ENCODE measurements around the gene GPR161. TPM values are rescaled to one million over a fixed set of nuclear protein-coding genes. Genes with fewer than 3 reads are reported as not detected.

GPR161 gene
- total RNA-seq, 1 experiment from 2014 or later = 6.6 TPM

- TF ChIP-seq CTCF (IDR thresholded peaks at IDR 0.05; ENCODE audit: unreplicated experiment) = no peak
- Mint-ChIP-seq H3K9me3 (ENCODE audit: unreplicated experiment) (no peaks in the 10 kb centered on the region), H3K4me3 (ENCODE audit: unreplicated experiment) (no peak overlapping the region), H3K27ac (ENCODE audit: low read depth, unreplicated experiment) (peak overlapping the region; percentile 68), H3K4me1 (ENCODE audit: insufficient read depth, unreplicated experiment) (peaks cover 28% of the 10 kb centered on the region), H3K27me3 (ENCODE audit: insufficient read depth, unreplicated experiment) (no peaks in the 10 kb centered on the region), H3K36me3 (ENCODE audit: insufficient read depth, unreplicated experiment) (peaks cover 65% of the 10 kb centered on the region)
- ChIA-PET CTCF (interaction anchor here (0.6 to 1.3 kb wide), 8 partner anchors 11 to 678 kb away, joined by 3 to 5 read pairs (median 3); no protein-coding TSS in a partner anchor), POLR2A (interaction anchor here (1.0 kb wide), 1 partner anchor 144 kb away, joined by 5 read pairs; the partner anchor contains the start of gene DCAF6)
- intact Hi-C loops (cut with micrococcal nuclease) = no loop called here
- peak; percentile 22 for DNase-seq (ENCODE audit: unreplicated experiment)
- BruUV-seq (replicated peaks) = no TSS peak
These were observed 57.0 kb downstream of the GPR161 start for GRCh38 chr1:168079761-168080160.

- ChIA-PET CTCF (interaction anchor here (0.8 to 5.6 kb wide), 2 partner anchors 14 to 352 kb away, joined by 3 to 39 read pairs; no protein-coding TSS in a partner anchor), POLR2A (interaction anchor here (0.7 kb wide), 1 partner anchor 132 kb away, joined by 3 read pairs; the partner anchor contains the start of gene MPC2)
- H3K27me3 Mint-ChIP-seq (ENCODE audit: insufficient read depth, unreplicated experiment) = no peaks in the 10 kb centered on the region
- TF ChIP-seq CTCF (IDR thresholded peaks at IDR 0.05; ENCODE audit: unreplicated experiment) = no peak
- H3K36me3 Mint-ChIP-seq (ENCODE audit: insufficient read depth, unreplicated experiment) = peaks cover 92% of the 10 kb centered on the region
- DNase-seq (ENCODE audit: unreplicated experiment) = no peak
- no peak overlapping the region for H3K4me3 Mint-ChIP-seq (ENCODE audit: unreplicated experiment)
- H3K4me1 Mint-ChIP-seq (ENCODE audit: insufficient read depth, unreplicated experiment) = no peaks in the 10 kb centered on the region
- no peak overlapping the region for H3K27ac Mint-ChIP-seq (ENCODE audit: low read depth, unreplicated experiment)
- no peaks in the 10 kb centered on the region for H3K9me3 Mint-ChIP-seq (ENCODE audit: unreplicated experiment)
- intact Hi-C loops (cut with micrococcal nuclease) = no loop called here
- no TSS peak for BruUV-seq (replicated peaks)
These were observed 67.3 kb downstream of the GPR161 start for GRCh38 chr1:168069384-168069783.

GRCh38 chr1:168065506-168065905, 71.2 kb downstream of the GPR161 start:
- Mint-ChIP-seq H3K4me3 (ENCODE audit: unreplicated experiment) (no peak overlapping the region), H3K36me3 (ENCODE audit: insufficient read depth, unreplicated experiment) (peaks cover 76% of the 10 kb centered on the region), H3K9me3 (ENCODE audit: unreplicated experiment) (no peaks in the 10 kb centered on the region), H3K27me3 (ENCODE audit: insufficient read depth, unreplicated experiment) (no peaks in the 10 kb centered on the region), H3K4me1 (ENCODE audit: insufficient read depth, unreplicated experiment) (no peaks in the 10 kb centered on the region), H3K27ac (ENCODE audit: low read depth, unreplicated experiment) (no peak overlapping the region)
- intact Hi-C loops (cut with micrococcal nuclease) = no loop called here
- POLR2A ChIA-PET = no interaction called here
- BruUV-seq (replicated peaks) = no TSS peak
- no peak for DNase-seq (ENCODE audit: unreplicated experiment)
- no peak for TF ChIP-seq CTCF (IDR thresholded peaks at IDR 0.05; ENCODE audit: unreplicated experiment)
- CTCF ChIA-PET = interaction anchor here (5.6 kb wide), 1 partner anchor 18 kb away, joined by 39 read pairs; no protein-coding TSS in a partner anchor

GRCh38 chr1:168064216-168064615, 72.5 kb downstream of the GPR161 start:
- no peaks in the 10 kb centered on the region for H3K4me1 Mint-ChIP-seq (ENCODE audit: insufficient read depth, unreplicated experiment)
- BruUV-seq (replicated peaks) = no TSS peak
- intact Hi-C loops (cut with micrococcal nuclease) = no loop called here
- CTCF ChIA-PET = interaction anchor here (0.9 to 1.7 kb wide), 4 partner anchors 15 to 21 kb away, joined by 3 to 12 read pairs (median 3); no protein-coding TSS in a partner anchor
- no peak overlapping the region for H3K4me3 Mint-ChIP-seq (ENCODE audit: unreplicated experiment)
- no peak for TF ChIP-seq CTCF (IDR thresholded peaks at IDR 0.05; ENCODE audit: unreplicated experiment)
- no peak overlapping the region for H3K27ac Mint-ChIP-seq (ENCODE audit: low read depth, unreplicated experiment)
- DNase-seq (ENCODE audit: unreplicated experiment) = no peak
- POLR2A ChIA-PET = interaction anchor here (0.6 kb wide), 1 partner anchor 176 kb away, joined by 3 read pairs; no protein-coding TSS in a partner anchor
- H3K27me3 Mint-ChIP-seq (ENCODE audit: insufficient read depth, unreplicated experiment) = no peaks in the 10 kb centered on the region
- no peaks in the 10 kb centered on the region for H3K9me3 Mint-ChIP-seq (ENCODE audit: unreplicated experiment)
- H3K36me3 Mint-ChIP-seq (ENCODE audit: insufficient read depth, unreplicated experiment) = peaks cover 77% of the 10 kb centered on the region

All from MCF 10A (cell line).